Tibial nerve (tissue), 4 donors: Measurements from ENCODE around the gene SNX9. TPM values are rescaled to one million over a fixed set of nuclear protein-coding genes. Genes with fewer than 3 reads are reported as not detected.

Experiments used
- DNase-seq, 2 donors: peaks; one replicate each; pipeline ENCODE4 v3.0.0-alpha.2; 2019; ENCODE audit warnings: low spot score in 2 of 2
- H3K27ac ChIP-seq, 4 donors: fragments of 200-600 bp; sonication (generic) in 3 of 4; one replicate each; pipeline ENCODE4 v1.5.1; 2017 to 2019; ENCODE audit warnings: mild to moderate bottlenecking in 1 of 4
- H3K27me3 ChIP-seq, 2 donors: fragments of 200-600 bp; sonication (generic) in 1 of 2; one replicate each; pipeline versions ENCODE4 v1.5.1 to v1.6.0; 2017 to 2019
- H3K36me3 ChIP-seq, 3 donors: fragments of 200-600 bp; sonication (generic); one replicate each; pipeline ENCODE4 v1.5.1; 2018 to 2019
- H3K4me1 ChIP-seq, 4 donors: fragments of 200-600 bp; sonication (generic) in 3 of 4; one replicate each; pipeline ENCODE4 v1.5.1; 2017 to 2019
- H3K4me3 ChIP-seq, 4 donors: fragments of 200-600 bp; sonication (generic) in 3 of 4; one replicate each; pipeline ENCODE4 v1.5.1; 2017 to 2019; ENCODE audit warnings: mild to moderate bottlenecking in 1 of 4, moderate library complexity in 1 of 4
- H3K9me3 ChIP-seq, 4 donors: fragments of 200-600 bp; sonication (generic) in 3 of 4; one replicate each; pipeline ENCODE4 v1.5.1; 2017 to 2019
- CTCF ChIP-seq, 5 experiments: fragments of 200-600 bp in 3 of 5; fragments of 450-650 bp in 2 of 5; sonication (generic) in 3 of 5; IDR thresholded peaks; one replicate each; pipeline ENCODE4 v1.5.1; 2016 to 2019; ENCODE audit warnings: antibody characterized with exemption in 5 of 5, mild to moderate bottlenecking in 3 of 5, moderate library complexity in 2 of 5
- EP300 ChIP-seq, 2 donors: sonication (generic); formaldehyde crosslinking; IDR thresholded peaks; one replicate each; pipeline ENCODE4 v1.6.1; 2017; ENCODE audit warnings: antibody characterized with exemption in 2 of 2, mild to moderate bottlenecking in 1 of 2
- POLR2A ChIP-seq, 2 donors: fragments of 450-650 bp; IDR thresholded peaks; one replicate each; pipeline ENCODE4 v1.6.1; 2017; ENCODE audit warnings: antibody characterized with exemption in 2 of 2, mild to moderate bottlenecking in 2 of 2, moderate library complexity in 2 of 2
- WGBS, 2 donors: methylation state at CpG; one replicate each; pipeline ENCODE4 v1.1.5; 2018; 5-methylcytosine and 5-hydroxymethylcytosine counted together
- total RNA-seq, 4 donors: library from RNA; depleted of rRNA; stranded (reverse); fragments of >200 nt; gene quantifications; one replicate each; pipeline ENCODE4 v1.1.0, GENCODE V29; 2016

Gene SNX9
- total RNA-seq, 4 donors from 2014 or later = 61.2 to 69.2 (median 63.9) TPM

DNA sequence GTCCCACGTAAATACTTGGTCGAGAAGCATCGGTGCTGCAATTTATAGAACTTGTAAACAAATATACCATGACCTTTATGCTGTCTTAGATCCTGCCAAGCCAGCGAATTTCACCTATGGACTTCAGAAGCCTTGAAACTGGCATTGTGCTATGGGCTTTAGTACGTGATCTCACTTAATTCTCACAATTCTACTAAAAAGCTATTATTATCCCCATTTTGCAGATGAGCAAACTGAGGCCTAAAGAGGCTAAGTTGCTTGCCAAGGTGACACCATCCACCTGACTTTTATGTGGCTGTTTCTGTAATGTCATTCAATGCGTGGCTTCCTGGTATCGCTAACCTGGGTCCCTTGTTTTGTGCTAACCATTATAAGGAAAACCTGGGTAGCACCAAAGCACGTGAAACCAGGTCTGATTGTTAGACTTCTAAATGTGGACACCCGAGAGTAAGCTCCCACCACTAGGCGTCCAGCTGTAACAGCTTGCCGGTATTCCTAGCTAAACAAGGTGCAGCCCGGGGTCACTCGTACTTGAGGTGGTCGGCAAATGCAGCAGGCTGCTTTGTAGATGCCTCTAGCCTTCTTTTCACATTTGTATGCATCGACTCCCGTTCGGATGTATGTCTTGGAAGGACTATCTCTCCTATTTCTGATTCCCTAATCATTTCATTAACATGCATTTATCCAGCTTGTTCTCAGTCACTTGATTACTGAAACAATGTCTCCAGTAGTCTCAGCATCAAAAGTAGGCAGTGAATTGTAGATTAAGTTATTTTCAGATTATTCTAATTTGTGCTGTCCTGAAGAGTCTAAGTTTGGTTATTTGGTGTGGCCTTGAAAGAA is 159.7 kb downstream of the SNX9 start:
- peak overlapping the region; percentile 76 to 84 (median 81) for H3K4me3 ChIP-seq
- peaks cover 0 to 18% (median 0%) of the 10 kb centered on the region in 4 donors for H3K4me1 ChIP-seq
- H3K27ac ChIP-seq = peak overlapping the region in 2 of 4 donors; percentile 84 to 87
- TF ChIP-seq POLR2A (IDR thresholded peaks at IDR 0.05) = no peak
- TF ChIP-seq CTCF (IDR thresholded peaks at IDR 0.05) = peak in 2 of 5 experiments; percentile 6 to 17
- TF ChIP-seq EP300 (IDR thresholded peaks at IDR 0.05) = peak in 1 of 2 donors; percentile 25
- no peak for DNase-seq
- 61 to 63% methylated on average over 17 of the region's 17 CpGs for WGBS, 2 donors
- peaks cover 0 to 8% of the 10 kb centered on the region in 2 donors for H3K27me3 ChIP-seq
- H3K9me3 ChIP-seq = no peaks in the 10 kb centered on the region
- no peaks in the 10 kb centered on the region for H3K36me3 ChIP-seq

GRCh38 chr6:157983406-157984119 is 160.5 kb downstream of the SNX9 start:
- Histone ChIP-seq H3K36me3 (no peaks in the 10 kb centered on the region), H3K4me1 (peaks cover 0 to 18% (median 0%) of the 10 kb centered on the region in 4 donors), H3K9me3 (no peaks in the 10 kb centered on the region), H3K27ac (no peak overlapping the region), H3K27me3 (peaks cover 0 to 8% of the 10 kb centered on the region in 2 donors), H3K4me3 (no peak overlapping the region)
- TF ChIP-seq EP300 (IDR thresholded peaks at IDR 0.05) = no peak
- no peak for TF ChIP-seq CTCF (IDR thresholded peaks at IDR 0.05)
- TF ChIP-seq POLR2A (IDR thresholded peaks at IDR 0.05) = no peak
- no peak for DNase-seq
- 84 to 87% methylated on average over 9 of the region's 9 CpGs for WGBS, 2 donors

GRCh38 chr6:157984128-157984527 is 161.1 kb downstream of the SNX9 start:
- 91 to 98% methylated on average over 4 of the region's 4 CpGs for WGBS, 2 donors
- Histone ChIP-seq H3K9me3 (no peaks in the 10 kb centered on the region), H3K27ac (no peak overlapping the region), H3K36me3 (no peaks in the 10 kb centered on the region), H3K4me1 (peaks cover 0 to 18% (median 0%) of the 10 kb centered on the region in 4 donors), H3K4me3 (no peak overlapping the region), H3K27me3 (peaks cover 0 to 8% of the 10 kb centered on the region in 2 donors)
- no peak for DNase-seq
- no peak for TF ChIP-seq EP300 (IDR thresholded peaks at IDR 0.05)
- TF ChIP-seq CTCF (IDR thresholded peaks at IDR 0.05) = no peak

GRCh38 chr6:157984686-157985225 is 161.7 kb downstream of the SNX9 start:
- Histone ChIP-seq H3K27ac (no peak overlapping the region), H3K4me1 (peaks cover 0 to 23% (median 2%) of the 10 kb centered on the region in 4 donors), H3K27me3 (peaks cover 0 to 8% of the 10 kb centered on the region in 2 donors), H3K4me3 (no peak overlapping the region), H3K36me3 (no peaks in the 10 kb centered on the region), H3K9me3 (no peaks in the 10 kb centered on the region)
- WGBS, 2 donors = 88 to 89% methylated on average over 14 of the region's 14 CpGs
- TF ChIP-seq EP300 (IDR thresholded peaks at IDR 0.05) = no peak
- TF ChIP-seq POLR2A (IDR thresholded peaks at IDR 0.05) = no peak
- TF ChIP-seq CTCF (IDR thresholded peaks at IDR 0.05) = no peak
- DNase-seq = no peak
